SIG-M5 treated with dmso at 0.1 percent for 504 hours (cell line): ENCODE data around the gene TOM1.
A peak's percentile ranks its signal among the peaks of the same experiment; 100 is the strongest.

ENCODE experiments used
- DNase-seq: peaks from one replicate; lab custom pipeline; 2025; ENCODE audit not compliant: unreplicated experiment; lab: John Stamatoyannopoulos, UW

TOM1 gene

GRCh38 chr22:35299673-35300499 is at the start of gene TOM1:
Gene TOM1 (plus strand): TSS chr22:35299894. CDS start chr22:35299929, 35 bp downstream.
- DNase-seq = peak; percentile 94

GRCh38 chr22:35250156-35250555 is 49.5 kb upstream of the TOM1 start:
- DNase-seq = peak; percentile 17

- DNase-seq = no peak
These were observed 45.7 kb upstream of the TOM1 start for GRCh38 chr22:35253946-35254345.

- DNase-seq = no peak
These were observed 42.7 kb upstream of the TOM1 start for GRCh38 chr22:35257002-35257320.

- DNase-seq = peak; percentile 79
These were observed 42.1 kb upstream of the TOM1 start, which contains the start of gene HMGXB4 for GRCh38 chr22:35257321-35258190. Gene HMGXB4 (plus strand): TSS chr22:35257493. CDS start chr22:35262391, 4,898 bp downstream.

GRCh38 chr22:35258191-35258988 is 41.3 kb upstream of the TOM1 start:
- no peak for DNase-seq

- no peak for DNase-seq
These were observed 34.7 kb upstream of the TOM1 start for GRCh38 chr22:35264986-35265385.

GRCh38 chr22:35266277-35266676 is 33.4 kb upstream of the TOM1 start:
- DNase-seq = no peak

- no peak for DNase-seq
These were observed 30.1 kb upstream of the TOM1 start for GRCh38 chr22:35269630-35270029.

- DNase-seq = no peak
These were observed 25.4 kb upstream of the TOM1 start for GRCh38 chr22:35274154-35274871.

- DNase-seq = no peak
These were observed 24.1 kb upstream of the TOM1 start for GRCh38 chr22:35275580-35275979.

- no peak for DNase-seq
These were observed 23.7 kb upstream of the TOM1 start for GRCh38 chr22:35276019-35276418.

- DNase-seq = no peak
These were observed 11.6 kb upstream of the TOM1 start for GRCh38 chr22:35288116-35288515.

- no peak for DNase-seq
These were observed 6.9 kb upstream of the TOM1 start for GRCh38 chr22:35292786-35293185.

GRCh38 chr22:35296051-35296450 is 3.6 kb upstream of the TOM1 start:
- no peak for DNase-seq

GRCh38 chr22:35299217-35299672 is 449 bp upstream of the TOM1 start:
- DNase-seq = no peak

- DNase-seq = peak; percentile 92
These were observed 1.7 kb downstream of the TOM1 start for GRCh38 chr22:35301372-35301874.

- no peak for DNase-seq
These were observed 3.4 kb downstream of the TOM1 start for GRCh38 chr22:35303029-35303624.

- DNase-seq = no peak
These were observed 5.9 kb downstream of the TOM1 start for GRCh38 chr22:35305525-35306070.
